NCI-H82 treated with DMSO at 0.1 percent for 48 hours (cell line): Measurements from ENCODE around the gene DAGLA.

Experiments
- DNase-seq: peaks from one replicate; lab custom pipeline; 2025; ENCODE audit not compliant: unreplicated experiment; lab: John Stamatoyannopoulos, UW

The DAGLA gene

DNA sequence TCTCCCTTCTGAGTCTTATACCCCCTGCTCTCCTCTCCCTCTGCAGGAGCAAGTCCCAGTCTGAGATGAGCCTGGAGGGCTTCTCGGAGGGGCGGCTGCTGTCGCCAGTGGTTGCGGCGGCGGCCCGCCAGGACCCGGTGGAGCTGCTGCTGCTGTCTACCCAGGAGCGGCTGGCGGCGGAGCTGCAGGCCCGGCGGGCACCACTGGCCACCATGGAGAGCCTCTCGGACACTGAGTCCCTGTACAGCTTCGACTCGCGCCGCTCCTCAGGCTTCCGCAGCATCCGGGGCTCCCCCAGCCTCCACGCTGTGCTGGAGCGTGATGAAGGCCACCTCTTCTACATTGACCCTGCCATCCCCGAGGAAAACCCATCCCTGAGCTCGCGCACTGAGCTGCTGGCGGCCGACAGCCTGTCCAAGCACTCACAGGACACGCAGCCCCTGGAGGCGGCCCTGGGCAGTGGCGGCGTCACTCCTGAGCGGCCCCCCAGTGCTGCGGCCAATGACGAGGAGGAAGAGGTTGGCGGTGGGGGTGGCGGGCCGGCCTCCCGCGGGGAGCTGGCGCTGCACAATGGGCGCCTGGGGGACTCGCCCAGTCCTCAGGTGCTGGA lies 63.4 kb downstream of the DAGLA start:
- DNase-seq, result no peak

DNA sequence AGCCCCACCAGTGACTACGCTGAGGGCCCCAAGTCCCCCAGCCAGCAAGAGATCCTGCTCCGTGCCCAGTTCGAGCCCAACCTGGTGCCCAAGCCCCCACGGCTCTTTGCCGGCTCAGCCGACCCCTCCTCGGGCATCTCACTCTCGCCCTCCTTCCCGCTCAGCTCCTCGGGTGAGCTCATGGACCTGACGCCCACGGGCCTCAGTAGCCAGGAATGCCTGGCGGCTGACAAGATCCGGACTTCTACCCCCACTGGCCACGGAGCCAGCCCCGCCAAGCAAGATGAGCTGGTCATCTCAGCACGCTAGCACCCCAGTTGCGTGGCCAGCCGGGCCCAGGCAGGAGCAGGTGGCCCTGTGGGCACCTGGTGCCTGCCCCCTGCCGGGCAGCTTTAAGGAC lies 64.0 kb downstream of the DAGLA start:
- no peak for DNase-seq

DNA sequence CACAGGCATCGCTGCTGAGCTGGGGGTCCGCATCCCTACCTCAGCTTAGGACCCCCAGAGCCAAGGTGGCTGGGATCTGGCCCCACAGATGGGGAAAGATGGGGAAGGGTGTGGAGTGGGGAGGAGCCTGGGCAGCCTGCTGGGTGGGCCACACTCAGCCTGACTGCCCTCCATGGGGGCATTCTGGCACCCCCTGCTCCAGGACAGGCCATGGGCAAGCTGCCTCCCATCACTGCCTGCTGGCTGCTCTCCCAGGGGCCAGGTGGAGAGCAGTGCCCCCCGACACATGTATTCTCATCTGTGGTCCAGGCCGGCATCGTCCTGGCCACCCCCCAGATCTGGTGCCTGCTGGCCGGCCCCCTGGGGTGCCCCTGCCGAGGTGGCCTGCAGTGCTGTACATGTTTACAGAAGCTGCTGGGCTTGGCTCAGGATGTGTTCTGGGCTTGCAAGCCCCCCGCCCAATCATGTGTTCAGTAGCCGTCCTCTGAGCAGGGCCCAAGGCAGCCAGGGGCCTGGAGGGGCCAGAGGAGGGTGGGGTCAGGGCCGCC lies 64.5 kb downstream of the DAGLA start:
- DNase-seq, result no peak

DNA sequence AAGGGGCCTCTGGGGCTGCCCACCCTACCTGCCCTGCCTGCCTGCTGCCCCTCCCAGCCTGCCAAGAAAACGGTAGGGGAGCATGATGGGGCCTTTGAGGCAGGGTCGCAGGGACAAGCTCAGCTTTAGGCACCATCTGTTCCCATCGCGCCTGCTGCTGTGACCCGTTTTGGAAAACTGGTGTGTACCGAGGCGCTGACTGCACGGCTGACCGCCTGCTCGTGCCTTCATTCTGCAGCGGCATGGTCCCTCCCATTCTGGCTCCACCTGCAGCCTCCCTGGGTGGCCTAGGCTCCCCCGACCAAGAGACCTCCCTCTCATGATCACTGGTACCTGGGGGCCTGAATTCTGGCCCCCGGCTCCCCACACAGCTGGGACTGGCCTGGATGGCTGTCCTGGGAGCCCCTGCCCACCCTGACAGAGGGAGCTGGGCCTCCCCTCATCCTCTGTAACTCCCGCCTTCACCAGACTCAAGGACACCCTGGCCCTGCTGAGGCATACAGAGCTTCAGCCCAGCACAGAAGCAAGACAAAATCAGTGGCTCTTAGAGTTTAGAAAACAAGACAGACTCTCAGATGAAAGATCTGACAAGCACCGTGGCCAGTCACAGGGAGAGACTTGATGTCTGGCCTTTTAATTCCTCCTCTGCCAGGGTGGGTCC lies 65.7 kb downstream of the DAGLA start:
- DNase-seq, result peak; percentile 15

DNA sequence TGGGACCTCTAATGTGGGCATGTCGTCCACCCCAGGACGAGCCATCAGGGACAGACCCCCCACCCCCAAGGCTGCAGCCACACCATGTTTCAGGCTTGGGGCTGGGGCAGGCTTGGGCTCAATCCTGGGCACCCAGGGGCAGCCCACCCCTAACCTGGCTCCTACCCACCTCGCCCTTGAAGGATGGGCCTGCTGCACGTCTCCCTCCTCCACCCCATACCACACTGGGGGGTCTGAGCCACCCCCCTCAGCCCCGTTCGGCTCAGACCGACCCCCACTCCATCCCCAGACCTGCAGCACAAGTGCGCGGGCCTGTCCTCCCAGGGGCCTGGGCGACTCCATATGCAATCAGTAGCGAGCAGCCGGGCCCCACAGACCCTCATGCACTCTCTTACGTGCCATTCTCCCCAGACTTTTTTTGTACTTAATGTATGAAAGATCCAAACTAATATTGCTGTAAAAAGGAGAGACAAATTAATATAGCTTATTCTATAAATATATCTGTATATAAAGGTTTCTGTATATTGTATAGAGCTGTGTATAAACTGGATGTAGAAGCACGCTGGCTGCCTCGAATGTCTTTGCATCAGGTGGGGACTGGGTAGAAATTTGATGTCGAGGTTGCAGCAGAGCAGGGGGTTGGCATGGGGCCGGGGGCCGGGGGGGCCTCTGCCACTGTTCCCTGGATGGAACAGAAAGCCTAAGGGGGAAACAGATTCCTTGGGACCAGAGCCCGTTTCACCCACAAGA lies 66.4 kb downstream of the DAGLA start:
- no peak for DNase-seq

DNA sequence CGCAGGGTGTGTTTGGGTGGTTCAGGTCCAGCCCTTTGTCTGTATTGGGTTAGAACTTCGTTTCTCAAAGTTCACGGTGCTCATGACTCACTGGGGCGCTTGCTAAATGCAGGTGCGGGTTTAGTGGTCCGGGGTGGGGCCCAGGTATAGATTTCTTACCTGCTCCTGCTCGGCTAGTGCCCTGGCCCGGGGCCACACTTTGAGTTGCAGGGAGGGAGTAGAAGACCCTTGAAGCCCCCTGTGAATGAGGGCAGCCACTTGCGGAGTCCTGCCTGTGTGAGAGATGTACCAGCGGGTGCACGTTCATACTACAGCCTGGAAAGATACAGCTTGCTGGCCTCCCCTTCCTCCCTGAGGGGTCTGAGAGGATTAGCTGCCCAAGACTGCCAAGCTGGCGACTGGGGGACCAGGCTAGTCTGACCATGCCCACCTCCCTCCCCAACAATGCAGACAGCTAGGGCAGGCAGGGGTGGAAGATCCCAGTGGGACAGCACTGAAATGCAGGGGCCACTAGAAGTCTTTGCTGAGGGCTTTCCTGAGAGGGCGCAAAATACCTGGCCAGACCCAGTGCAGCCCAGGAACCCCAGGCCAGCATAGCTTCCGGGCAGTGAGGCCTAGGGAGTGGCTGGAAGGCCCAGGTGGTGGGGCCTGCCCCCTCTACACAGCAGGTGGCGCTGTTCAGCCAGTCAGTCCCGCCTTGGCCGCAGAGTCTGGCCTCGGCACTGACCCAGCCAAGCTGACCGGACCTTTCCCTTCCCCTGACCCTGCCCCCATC lies 67.2 kb downstream of the DAGLA start:
- DNase-seq, result no peak

DNA sequence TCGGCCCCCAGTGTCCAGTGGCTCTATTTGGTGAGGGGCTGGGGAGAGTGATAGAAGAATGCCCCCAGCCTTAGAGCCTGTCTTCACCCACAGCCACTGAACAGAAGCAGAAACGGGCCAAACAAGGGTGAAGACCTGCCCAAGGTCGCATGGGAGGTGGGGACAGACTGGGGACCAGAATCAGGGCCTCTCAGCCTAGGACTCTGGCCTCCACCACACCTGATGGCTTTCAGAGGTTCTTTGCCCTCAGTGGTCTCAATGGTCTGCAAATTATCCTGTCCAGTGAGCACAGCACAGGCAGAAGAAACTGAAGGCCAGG lies 67.7 kb downstream of the DAGLA start:
- no peak for DNase-seq

DNA sequence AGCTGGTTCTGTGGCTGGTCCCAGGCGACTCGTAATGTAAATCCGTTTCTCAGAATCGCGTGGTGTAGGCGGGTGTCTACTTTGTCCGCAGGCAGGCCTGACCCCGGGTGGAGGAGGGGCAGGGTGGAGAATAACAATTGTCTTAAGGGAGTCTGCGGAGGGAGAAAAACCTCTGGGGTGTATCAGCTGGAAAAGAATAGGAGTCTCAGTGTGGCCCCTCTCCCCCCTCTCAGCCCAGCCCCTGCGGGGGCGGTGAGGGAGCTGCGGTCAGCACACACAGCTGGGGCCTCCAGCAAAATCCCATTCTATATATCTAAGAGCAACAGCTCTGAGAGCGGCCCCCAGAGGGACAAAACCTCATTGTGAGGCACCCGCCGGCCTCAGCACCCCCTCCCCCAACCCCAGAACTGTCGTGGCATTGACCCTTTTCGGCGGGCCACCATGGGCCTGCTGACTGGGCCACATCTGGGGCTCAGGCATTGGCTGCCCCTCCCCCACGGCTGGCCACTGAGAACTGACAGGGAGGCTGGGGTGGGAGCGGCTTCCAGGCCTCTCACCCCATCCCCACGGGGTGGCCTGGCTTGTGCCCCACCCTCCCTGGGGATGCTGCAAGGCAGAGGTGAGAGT lies 69.5 kb downstream of the DAGLA start:
- DNase-seq, result no peak

DNA sequence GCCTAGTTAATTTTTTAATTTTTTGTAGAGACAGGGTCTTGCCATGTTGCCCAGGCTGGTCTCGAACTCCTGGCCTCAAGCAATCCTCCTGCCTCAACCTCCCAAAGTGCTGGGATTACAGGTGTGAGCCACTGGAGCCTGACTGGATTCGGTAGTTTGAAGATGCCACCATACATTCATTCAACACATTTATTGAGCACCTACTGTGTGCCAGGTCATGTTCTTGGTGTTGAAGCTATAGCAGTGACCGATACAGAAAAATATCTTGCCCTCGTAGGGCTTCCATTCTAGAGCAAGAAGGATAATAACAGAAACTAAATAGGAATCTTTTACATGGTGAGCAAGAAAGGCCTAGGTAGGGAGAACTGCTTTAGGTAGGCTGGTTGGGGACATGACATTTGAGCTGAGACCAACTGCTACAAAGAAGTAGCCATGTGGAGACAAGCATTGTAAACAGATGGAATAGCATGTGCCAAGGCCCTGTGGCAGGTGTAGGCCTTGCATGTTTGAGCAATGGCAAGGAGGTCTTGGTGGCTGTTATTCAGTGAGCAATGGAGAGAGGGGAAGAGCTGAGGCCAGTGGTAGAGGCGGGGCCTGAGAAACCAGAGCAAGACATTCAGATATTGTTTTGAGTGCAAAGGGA lies 70.6 kb downstream of the DAGLA start:
- DNase-seq, result no peak

DNA sequence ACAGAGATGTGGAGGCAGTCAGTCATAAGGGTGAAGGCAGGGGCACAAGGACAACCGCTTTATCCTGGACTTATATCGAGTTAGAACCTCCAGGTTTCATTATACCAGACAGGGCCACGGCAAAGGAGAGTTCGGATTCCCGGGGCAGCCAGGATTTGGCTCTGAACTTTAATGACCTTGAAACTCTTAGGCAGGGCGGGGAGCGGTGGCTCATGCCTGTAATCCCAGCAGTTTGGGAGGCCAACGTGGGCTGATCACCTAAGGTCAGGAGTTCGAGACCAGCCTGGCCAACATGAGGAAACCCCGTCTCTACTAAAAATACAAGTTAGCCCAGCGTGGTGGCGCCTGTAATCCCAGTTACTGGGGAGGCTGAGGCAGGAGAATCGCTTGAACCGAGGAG lies 71.2 kb downstream of the DAGLA start:
- DNase-seq, result no peak

DNA sequence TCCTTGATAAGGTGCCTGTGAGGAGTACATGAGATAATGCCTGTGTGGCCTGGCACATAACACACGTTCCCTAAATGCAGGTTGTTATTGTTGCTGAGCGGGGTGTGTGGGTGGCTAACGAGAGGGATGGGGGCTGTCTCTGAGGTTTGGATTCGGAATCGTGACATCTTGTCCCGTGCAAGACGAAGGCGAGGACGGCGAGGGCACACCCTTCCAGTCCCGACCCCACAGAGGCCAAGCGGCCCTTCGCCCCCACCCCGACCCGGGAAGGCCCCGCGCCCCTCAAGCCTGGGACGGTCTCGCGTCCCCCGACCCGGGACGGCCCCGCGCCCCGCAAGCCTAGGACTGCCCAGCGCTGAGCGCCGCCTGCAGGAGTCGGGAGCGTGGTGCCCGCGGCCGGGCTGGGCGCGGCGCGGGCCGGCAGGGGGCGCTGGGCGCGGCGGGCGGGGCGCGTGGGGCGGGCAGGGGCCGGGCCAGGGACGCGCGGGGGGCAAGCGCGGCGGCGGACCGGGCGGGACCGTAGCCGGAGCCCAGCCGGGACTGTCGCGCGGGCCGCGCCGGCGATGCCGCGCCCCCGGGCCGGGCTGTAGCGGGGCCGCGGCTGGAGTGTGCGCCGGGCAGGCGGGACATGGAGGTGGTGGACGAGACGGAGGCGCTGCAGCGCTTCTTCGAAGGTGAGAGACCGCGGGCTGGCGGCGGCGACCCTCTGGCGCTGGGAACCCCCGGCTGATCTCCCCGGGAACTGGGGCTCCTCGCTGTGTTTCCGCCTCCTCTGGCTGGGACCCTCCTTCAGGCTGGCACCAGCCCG lies 72.1 kb downstream of the DAGLA start, which contains the start of gene MYRF:
Gene MYRF, plus strand, starts transcription at position 520 of the 808 bp plus-strand sequence. Its CDS starts 109 bp downstream, at position 629.
- no peak for DNase-seq

DNA sequence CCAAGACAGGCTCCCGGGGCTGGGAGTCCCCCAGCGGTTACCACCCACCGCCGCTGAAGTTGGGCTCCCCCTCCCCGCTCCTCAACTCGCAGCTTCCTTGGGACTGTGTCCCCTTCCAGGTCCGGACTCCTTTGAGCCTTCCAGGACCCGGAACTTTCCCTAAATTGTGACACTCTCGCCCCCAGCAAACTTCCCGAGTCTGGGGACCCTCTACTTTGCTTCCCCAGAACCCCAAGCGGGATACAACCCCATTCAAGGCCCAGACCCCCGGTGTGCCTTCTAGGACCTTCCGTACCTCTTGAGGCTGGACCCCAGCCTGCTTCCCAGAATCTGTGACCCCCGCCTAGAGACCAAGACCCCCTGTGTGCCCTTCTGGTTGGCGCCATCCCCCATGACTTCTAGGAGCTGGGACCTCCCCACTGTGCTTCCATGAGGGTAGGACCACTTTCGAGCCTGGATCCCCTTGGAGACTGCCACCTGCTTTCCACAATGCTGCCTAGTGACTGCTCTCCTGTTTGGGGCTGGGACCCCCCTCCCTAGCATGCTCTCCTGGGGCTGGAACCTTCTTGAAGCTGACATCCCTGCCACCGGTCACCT lies 72.8 kb downstream of the DAGLA start:
- DNase-seq, result no peak

DNA sequence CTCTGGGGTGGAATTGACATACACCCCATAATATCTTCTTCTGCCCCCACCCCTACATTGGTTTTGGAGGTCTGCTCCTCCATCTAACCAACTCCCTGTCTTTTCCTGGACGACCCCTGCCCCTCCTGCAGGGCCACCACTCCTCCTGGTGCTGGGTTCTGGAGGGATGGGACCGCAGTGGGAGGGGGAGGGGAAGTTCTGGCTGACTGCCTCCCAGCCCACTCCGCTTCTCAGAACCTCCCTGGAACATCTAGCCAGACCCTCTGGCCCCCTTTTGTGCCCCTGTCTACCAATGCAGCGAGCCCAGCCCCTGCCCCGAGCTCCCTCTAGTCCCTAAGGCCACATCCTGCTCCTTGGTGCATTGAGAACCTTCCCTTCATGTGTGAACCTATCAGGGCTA lies 73.5 kb downstream of the DAGLA start:
- DNase-seq, result no peak

DNA sequence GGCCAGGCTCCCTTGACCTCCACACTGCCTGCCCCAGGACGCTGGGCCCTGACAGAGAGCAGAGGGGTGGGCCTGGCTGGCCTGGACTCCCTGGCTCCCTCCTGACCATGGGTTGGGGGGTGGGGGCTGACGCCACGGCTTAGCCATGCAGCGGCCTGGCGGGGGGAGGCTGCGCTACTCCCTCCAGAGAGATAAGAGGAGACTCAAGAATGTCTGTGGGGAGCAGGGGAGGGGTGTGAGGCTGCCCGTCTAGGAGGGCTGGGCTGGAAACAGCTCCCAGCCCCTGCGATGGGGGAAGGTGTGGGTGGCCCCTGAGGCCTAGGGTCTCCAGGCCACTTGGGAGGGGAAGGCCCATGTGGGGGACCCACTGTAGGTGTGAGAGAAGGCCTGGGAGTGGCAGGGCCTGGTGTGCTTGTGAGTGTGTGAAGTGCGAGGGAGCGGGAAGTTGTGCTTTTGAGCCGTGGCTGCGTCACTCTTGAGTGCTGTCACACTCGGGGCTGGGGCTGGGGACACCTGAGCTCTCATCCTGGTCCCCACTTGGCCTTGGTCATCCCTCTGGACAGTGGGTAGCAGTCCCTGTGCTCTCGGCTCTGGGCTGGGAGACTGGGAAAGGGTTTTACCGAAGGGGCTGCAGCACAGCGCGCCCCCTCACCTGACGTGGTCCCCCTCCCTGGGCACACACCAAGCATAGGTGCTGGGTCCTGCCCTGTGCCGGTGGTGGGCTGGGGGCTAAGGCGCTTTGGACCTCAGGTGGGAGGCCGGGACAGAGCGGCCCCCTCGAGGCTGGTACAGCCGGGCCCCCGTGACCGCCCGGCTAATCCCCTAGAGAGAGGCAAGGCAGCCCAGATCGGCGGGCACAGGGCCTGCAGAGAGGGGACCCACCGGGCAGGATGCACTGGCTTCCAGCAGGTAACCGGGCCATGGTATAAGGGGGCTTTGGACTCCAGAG lies 74.6 kb downstream of the DAGLA start:
- DNase-seq, result no peak

DNA sequence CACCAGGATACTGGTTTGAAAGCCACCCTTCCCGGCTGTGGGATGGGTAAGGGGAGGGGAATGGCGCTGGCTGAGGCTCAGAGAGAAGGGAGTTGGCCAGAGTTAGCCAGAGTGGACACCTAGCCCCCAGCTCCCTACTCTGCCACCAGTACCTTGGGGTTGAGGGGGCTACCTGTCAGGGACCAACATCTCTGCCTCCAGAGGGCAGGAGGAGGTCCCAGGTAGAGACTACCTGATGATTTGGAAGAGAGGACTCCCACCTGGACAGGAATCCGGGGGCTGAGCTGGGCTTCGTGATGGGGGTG lies 75.9 kb downstream of the DAGLA start:
- DNase-seq, result no peak

DNA sequence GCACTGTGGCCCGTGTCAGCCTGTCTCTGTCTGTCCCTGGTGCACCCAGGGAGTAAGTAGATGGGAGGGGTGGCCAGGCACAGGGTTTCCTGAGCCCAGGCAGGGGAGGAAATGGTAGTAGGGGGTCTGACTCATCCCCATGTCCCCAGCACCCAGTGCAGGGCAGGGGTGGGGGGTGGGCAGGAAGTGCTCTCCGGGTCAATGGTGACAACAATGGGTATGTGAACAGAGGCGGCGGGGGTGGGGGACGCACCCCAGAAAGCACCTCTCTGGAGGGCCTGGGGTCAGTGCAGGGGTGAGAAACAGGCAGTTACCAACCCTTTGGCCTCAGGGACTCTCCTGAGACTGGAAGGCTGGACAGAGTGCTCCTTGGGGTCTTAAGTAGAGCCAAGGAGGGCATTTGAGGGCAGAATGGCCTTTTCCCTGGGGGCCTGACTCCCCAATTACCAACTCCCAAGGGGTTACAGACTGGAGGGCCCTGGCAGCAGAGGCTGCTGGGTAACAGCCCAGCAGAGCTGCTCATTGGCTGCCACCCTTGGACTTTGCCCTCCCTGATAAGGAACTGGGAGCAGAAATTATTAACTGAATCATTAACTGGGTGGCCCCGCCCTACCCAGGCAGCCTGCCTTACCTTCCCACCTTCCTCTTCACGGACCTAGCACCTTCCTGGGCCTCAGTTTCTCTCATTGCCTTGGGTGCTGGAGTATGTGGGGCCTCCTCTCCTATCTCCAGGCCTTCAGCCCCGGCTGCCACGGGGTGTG lies 76.4 kb downstream of the DAGLA start:
- DNase-seq, result no peak

DNA sequence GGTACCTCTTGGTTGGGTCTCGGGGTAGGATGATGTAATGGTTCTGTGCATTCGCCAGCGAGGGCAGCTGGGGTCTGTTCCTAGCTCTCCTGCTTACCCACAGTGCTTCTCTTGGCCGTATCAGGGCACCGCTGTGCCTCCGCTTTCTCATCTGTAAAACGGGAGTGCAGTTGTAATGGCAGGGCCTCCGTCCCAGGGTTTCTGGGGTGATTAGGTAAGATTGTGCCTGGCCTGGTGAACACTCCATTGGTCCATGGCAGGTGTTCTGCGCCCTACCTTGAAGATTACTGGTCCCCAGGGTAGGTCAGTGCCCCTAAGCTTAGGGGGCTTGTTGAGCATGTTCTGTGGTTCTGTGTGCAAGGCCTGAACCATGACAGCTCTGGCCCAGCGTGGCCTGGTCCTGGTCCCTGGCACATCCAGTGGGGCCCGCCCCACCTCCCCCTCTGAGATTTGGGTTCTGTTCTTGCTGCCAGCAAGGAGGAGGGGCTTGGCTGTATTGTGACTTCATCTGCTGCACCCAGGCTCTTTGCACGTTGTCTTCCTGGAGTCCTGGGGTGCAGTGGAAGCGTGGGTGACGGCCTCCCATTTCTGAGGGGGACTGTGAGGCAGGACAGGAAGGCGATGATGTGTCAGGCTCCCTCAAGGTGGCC lies 77.1 kb downstream of the DAGLA start:
- DNase-seq, result no peak
